AG10803 (cell line): ENCODE results near the gene THBD.

Experiments used
- DNase-seq: peaks from one replicate; pipeline ENCODE4 v3.0.0; 2010; ENCODE audit warnings: low read depth
- H3K4me3 ChIP-seq: 2 replicates; pipeline ENCODE4 v1.5.1; 2011; ENCODE audit warnings: mild to moderate bottlenecking, low read length, control low read depth
- TF ChIP-seq, protein P1 (sequence below): conservative IDR thresholded peaks from 2 replicates; pipeline ENCODE4 v1.5.1; 2011; ENCODE audit warnings: mild to moderate bottlenecking, low read length, control low read depth, inconsistent platforms

THBD gene

DNA sequence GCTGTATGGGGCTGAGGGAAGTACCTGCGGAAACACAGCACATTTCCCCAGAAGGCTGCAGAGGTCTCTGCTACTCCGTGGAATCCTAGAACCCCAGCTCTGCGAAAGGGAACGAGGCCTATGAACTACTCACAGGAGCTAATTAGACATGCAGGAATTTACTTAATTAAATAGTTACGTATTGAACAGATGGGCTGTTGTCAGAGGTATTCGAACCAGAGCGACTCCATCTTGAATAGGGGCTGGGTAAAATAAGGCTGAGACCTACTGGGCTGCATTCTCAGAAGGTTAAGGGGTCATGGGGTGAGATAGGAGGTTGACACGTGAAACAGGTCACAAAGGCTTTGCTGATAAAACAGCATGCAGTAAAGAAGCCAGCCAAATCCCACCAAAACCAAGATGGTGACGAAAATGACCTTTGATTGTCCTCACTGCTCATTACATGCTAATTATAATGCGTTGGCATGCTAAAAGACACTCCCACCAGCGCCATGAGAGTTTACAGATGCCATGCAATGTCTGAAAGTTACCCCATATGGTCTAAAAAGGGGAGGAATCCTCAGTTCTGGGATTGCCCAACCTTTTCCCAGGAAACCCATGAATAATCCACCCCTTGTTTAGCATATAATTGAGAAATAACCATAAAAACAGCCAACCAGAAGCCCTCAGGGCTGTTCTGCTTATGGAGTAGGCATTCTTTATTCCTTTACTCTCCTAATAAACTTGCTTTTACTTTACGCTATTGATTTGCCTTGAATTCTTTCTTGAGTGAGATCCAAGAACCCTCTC, 29.0 kb downstream of the THBD start:
- TF ChIP-seq, protein P1, sequence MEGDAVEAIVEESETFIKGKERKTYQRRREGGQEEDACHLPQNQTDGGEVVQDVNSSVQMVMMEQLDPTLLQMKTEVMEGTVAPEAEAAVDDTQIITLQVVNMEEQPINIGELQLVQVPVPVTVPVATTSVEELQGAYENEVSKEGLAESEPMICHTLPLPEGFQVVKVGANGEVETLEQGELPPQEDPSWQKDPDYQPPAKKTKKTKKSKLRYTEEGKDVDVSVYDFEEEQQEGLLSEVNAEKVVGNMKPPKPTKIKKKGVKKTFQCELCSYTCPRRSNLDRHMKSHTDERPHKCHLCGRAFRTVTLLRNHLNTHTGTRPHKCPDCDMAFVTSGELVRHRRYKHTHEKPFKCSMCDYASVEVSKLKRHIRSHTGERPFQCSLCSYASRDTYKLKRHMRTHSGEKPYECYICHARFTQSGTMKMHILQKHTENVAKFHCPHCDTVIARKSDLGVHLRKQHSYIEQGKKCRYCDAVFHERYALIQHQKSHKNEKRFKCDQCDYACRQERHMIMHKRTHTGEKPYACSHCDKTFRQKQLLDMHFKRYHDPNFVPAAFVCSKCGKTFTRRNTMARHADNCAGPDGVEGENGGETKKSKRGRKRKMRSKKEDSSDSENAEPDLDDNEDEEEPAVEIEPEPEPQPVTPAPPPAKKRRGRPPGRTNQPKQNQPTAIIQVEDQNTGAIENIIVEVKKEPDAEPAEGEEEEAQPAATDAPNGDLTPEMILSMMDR: no peak
- H3K4me3 ChIP-seq: no peak overlapping the region
- no peak for DNase-seq

DNA sequence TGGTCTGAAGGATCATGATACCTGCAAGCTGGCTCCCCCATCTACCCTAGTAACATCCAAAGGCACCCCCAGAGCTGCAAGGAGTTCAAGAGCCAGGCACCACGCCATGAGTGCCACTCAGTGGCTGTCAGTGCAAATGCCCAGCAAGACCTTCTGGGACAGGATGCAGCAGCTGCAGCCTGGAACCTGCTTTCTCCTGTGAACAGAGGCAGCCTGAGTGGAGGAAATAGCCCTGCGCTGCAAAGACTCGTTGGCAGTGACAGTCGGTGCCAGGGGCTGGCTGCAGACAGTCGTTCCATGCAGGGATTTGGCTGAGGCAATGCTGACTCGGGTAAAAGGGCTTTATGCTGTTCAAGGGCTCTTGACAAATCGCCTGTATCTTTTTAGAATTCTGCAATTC, 30.1 kb downstream of the THBD start:
- no peak overlapping the region for H3K4me3 ChIP-seq
- no peak for DNase-seq
- TF ChIP-seq, protein P1: no peak

DNA sequence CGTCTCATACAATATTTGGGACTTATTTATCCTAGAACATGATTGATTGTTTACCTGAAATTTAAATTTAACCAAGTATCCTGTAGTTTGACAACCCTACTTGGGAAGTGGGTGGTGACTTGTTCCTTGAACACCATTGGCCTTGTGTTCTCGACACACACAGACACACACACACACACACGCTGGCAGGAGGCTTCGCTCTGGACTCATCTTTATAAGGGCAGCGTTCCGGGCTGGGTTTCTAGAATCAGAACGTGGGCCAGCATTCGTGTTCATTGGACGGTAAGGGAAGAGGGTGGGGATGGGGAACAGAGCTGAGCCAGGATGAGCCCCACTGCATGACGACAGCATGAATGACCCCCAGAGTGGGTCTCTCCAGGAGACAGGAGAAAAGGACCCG, 30.5 kb downstream of the THBD start:
- no peak for DNase-seq
- TF ChIP-seq, protein P1: no peak
- no peak overlapping the region for H3K4me3 ChIP-seq

DNA sequence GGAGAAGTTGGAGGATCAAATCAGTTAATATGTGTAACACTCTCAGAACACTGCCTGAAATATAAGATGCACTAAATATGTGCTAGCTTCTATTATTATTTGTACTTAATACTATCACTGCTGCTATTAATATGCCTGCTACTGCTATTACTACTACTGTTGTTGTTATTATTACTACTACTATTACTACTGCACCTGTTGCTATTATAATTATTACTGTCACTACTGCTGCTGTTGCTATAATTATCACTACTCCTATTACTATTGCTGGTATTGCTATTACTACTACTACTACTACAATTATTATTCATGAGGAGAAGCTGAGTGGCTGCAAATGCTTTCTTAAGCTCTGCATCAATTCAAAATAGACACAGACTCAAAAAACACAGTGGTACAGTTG, 31.0 kb downstream of the THBD start:
- no peak overlapping the region for H3K4me3 ChIP-seq
- TF ChIP-seq, protein P1: no peak
- DNase-seq: no peak

DNA sequence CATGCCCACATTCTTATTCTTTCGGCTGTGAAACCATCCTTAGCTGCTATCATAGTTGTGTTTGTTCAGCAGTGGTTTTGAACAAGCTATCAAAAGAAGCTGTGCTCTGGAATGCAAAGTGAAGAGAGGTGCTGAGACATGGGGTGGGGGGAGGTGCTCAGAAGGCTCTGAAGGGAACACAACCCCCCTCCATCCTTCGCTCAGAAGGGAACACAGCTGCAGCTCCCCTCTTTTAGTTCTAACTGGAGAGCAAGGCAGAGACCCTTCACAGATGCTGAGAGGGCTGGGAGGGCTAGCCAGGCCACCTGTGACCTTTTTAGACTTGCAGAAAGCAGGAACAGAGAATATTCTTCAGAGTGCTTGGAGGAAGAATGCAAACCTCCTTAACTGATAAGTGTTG, 32.0 kb downstream of the THBD start:
- H3K4me3 ChIP-seq: no peak overlapping the region
- DNase-seq: no peak
- TF ChIP-seq, protein P1: no peak

DNA sequence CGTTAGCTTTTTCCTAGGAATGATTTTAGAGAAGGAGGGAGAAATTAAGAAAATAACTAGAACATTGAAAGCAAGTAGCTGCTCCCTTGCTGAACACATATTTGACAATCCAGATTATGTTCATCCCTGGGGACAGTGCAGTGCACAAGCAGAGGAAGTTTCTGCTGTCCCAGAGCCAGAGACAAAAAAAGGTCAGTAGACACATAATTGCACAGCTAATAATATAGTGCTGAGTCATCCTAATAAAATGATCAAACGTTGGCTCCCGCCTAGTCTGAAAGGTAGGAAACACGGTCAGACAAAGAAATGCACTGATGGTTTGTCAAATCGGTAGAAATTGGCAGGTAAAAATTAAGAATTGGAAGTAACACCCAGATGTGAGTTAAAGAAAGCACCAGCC, 36.0 kb downstream of the THBD start:
- DNase-seq: no peak
- TF ChIP-seq, protein P1: no peak
- no peak overlapping the region for H3K4me3 ChIP-seq

DNA sequence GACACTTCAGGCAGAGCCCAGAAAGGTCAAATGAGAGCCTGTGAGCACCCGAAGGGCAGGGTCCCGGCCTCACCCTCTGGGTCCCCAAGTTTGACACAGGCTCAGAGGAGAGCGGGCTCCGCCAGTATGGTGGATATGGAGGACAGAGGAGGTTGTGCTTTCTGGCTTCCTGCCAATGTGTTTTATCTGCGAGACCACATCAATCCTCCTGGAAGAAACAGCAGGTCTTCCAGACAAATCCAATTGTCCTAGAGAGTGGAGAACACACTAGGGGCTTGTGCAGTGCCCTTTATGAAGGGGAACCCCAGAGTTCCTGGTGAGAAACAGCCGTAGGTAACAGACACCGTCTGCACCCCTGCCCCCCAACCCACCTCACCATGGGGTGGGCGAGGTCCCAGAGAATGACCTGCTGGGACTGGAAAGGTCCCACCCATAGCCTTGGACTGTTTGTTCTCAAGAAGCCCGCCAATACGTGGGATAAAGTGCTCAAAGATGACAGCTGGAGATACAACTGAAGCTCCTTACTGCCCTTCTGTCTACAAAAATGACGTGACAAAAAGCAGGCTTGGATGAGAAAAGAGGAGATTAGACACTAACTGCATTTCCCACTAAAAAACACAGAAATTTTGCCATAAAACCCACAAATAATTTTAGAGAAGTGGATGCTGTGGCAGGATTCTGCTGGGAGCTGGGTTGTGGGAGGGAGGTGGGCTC, 38.3 kb downstream of the THBD start:
- TF ChIP-seq, protein P1: no peak
- DNase-seq: no peak

More for the DNA sequence above, 38.3 kb downstream of the THBD start:
- H3K4me3 ChIP-seq: no peak overlapping the region
